SK-N-SH treated with all-trans-retinoic acid at 6 μM for 48 hours (cell line): Measurements from ENCODE around the gene PCDH9.

Experiments used
- ATAC-seq: fragments of 200-7000 bp; cut with Tn5 transposase; 3 replicates; pipeline ENCODE4 v1.9.1; 2020; ENCODE audit warnings: mild to moderate bottlenecking, moderate library complexity
- ARNTL ChIP-seq: fragments of 450-650 bp; formaldehyde crosslinking; IDR thresholded peaks from 2 replicates; pipeline ENCODE4 v1.5.0; 2020; ENCODE audit warnings: low read depth, mild to moderate bottlenecking, moderate library complexity, borderline replicate concordance
- BACH2 ChIP-seq: fragments of 250-450 bp; sonication (Bioruptor Pico); IDR thresholded peaks from 2 replicates; pipeline ENCODE4 v1.9.0; 2021; ENCODE audit warnings: mild to moderate bottlenecking, borderline replicate concordance
- CREB5 ChIP-seq: fragments of 250-450 bp; sonication (Bioruptor Pico); IDR thresholded peaks from 2 replicates; pipeline ENCODE4 v1.5.1; 2020; ENCODE audit warnings: low read depth, mild to moderate bottlenecking, moderate library complexity
- CSDC2 ChIP-seq: fragments of 250-450 bp; sonication (Bioruptor Pico); IDR thresholded peaks from 2 replicates; pipeline ENCODE4 v1.5.0; 2020; ENCODE audit warnings: mild to moderate bottlenecking, moderate library complexity
- CSRNP3 ChIP-seq: fragments of 250-450 bp; sonication (Bioruptor Pico); IDR thresholded peaks from 2 replicates; pipeline ENCODE4 v1.5.1; 2021; ENCODE audit warnings: mild to moderate bottlenecking, moderate library complexity
- ESRRG ChIP-seq: fragments of 250-450 bp; sonication (Bioruptor Pico); IDR thresholded peaks from 2 replicates; pipeline ENCODE4 v1.6.1; 2021; ENCODE audit warnings: mild to moderate bottlenecking
- GLIS3 ChIP-seq: fragments of 250-450 bp; sonication (Bioruptor Pico); IDR thresholded peaks from 2 replicates; pipeline ENCODE4 v1.5.0; 2020; ENCODE audit warnings: mild to moderate bottlenecking, moderate library complexity
- ISL1 ChIP-seq: fragments of 250-450 bp; sonication (Bioruptor Pico); IDR thresholded peaks from 2 replicates; pipeline ENCODE4 v2.1.2; 2022; ENCODE audit warnings: mild to moderate bottlenecking, moderate library complexity
- OSR1 ChIP-seq: fragments of 250-450 bp; sonication (Bioruptor Pico); IDR thresholded peaks from 2 replicates; pipeline ENCODE4 v1.8.0; 2022; ENCODE audit warnings: moderate library complexity, mild to moderate bottlenecking, inconsistent platforms
- PATZ1 ChIP-seq: fragments of 250-450 bp; sonication (Bioruptor Pico); IDR thresholded peaks from 2 replicates; pipeline ENCODE4 v1.8.0; 2020; ENCODE audit warnings: mild to moderate bottlenecking, moderate library complexity, borderline replicate concordance
- POU6F1 ChIP-seq: fragments of 250-450 bp; sonication (Bioruptor Pico); IDR thresholded peaks from 2 replicates; pipeline ENCODE4 v1.8.0; 2021; ENCODE audit warnings: low read depth, mild to moderate bottlenecking, moderate library complexity, borderline replicate concordance
- RARB ChIP-seq: fragments of 250-450 bp; sonication (Bioruptor Pico); IDR thresholded peaks from 2 replicates; pipeline ENCODE4 v1.8.0; 2021; ENCODE audit warnings: mild to moderate bottlenecking, moderate library complexity
- SNAI2 ChIP-seq: fragments of 250-450 bp; sonication (Bioruptor Pico); IDR thresholded peaks from 2 replicates; pipeline ENCODE4 v1.5.0; 2020; ENCODE audit warnings: mild to moderate bottlenecking, moderate library complexity
- TCF4 ChIP-seq: fragments of 250-450 bp; sonication (Bioruptor Pico); IDR thresholded peaks from 2 replicates; pipeline ENCODE4 v1.8.0; 2021; ENCODE audit warnings: mild to moderate bottlenecking, moderate library complexity, borderline replicate concordance
- TOX ChIP-seq: fragments of 250-450 bp; sonication (Bioruptor Pico); IDR thresholded peaks from 2 replicates; pipeline ENCODE4 v1.8.0; 2021; ENCODE audit warnings: mild to moderate bottlenecking, moderate library complexity, borderline replicate concordance
- TSHZ2 ChIP-seq: fragments of 250-450 bp; sonication (Bioruptor Pico); IDR thresholded peaks from 2 replicates; pipeline ENCODE4 v1.5.0; 2020; ENCODE audit warnings: mild to moderate bottlenecking, moderate library complexity
- ZC3H10 ChIP-seq: fragments of 250-450 bp; sonication (Bioruptor Pico); IDR thresholded peaks from 2 replicates; pipeline ENCODE4 v1.5.1; 2021; ENCODE audit warnings: mild to moderate bottlenecking, moderate library complexity
- ZFP3 ChIP-seq: fragments of 250-450 bp; sonication (Bioruptor Pico); IDR thresholded peaks from 2 replicates; pipeline ENCODE4 v1.5.0; 2020; ENCODE audit warnings: mild to moderate bottlenecking, moderate library complexity
- ZFP30 ChIP-seq: fragments of 450-650 bp; formaldehyde crosslinking; IDR thresholded peaks from 2 replicates; pipeline ENCODE4 v1.5.0; 2022; ENCODE audit warnings: mild to moderate bottlenecking, moderate library complexity
- ZNF565 ChIP-seq: fragments of 450-650 bp; formaldehyde crosslinking; conservative IDR thresholded peaks from 2 replicates; pipeline ENCODE4 v1.5.0; 2020; ENCODE audit warnings: low read depth, mild to moderate bottlenecking, moderate library complexity
- ZNF70 ChIP-seq: fragments of 450-650 bp; formaldehyde crosslinking; IDR thresholded peaks from 2 replicates; pipeline ENCODE4 v1.5.0; 2020; ENCODE audit warnings: mild to moderate bottlenecking, moderate library complexity
- ZNF8 ChIP-seq: fragments of 450-650 bp; formaldehyde crosslinking; IDR thresholded peaks from 2 replicates; pipeline ENCODE4 v1.5.0; 2020; ENCODE audit warnings: mild to moderate bottlenecking, moderate library complexity

PCDH9 gene

GRCh38 chr13:66992183-66992582, 238.0 kb downstream of the PCDH9 start:
- no peak for ATAC-seq

GRCh38 chr13:66984241-66984640, 245.9 kb downstream of the PCDH9 start:
- no peak for ATAC-seq
- TF ChIP-seq ZNF70 (no peak), TOX (CRISPR knock-in tag) (no peak), ZFP30 (CRISPR knock-in tag) (no peak), ZNF8 (CRISPR knock-in tag) (no peak), ESRRG (CRISPR knock-in tag) (no peak), OSR1 (CRISPR knock-in tag) (no peak), CSDC2 (CRISPR knock-in tag) (no peak), ZFP3 (no peak), POU6F1 (CRISPR knock-in tag) (no peak), BACH2 (no peak), TCF4 (no peak)

More at GRCh38 chr13:66992183-66992582, 238.0 kb downstream of the PCDH9 start:
- TF ChIP-seq CSRNP3 (CRISPR knock-in tag) (no peak), CREB5 (CRISPR knock-in tag) (no peak), OSR1 (CRISPR knock-in tag) (no peak), TSHZ2 (CRISPR knock-in tag) (no peak), SNAI2 (no peak), ISL1 (no peak), CSDC2 (CRISPR knock-in tag) (no peak), TCF4 (no peak), GLIS3 (CRISPR knock-in tag) (no peak), ZNF565 (CRISPR knock-in tag) (no peak), ZNF8 (CRISPR knock-in tag) (no peak), ZFP30 (CRISPR knock-in tag) (no peak), TOX (CRISPR knock-in tag) (no peak), RARB (CRISPR knock-in tag) (no peak), ESRRG (CRISPR knock-in tag) (no peak), BACH2 (no peak), ZC3H10 (CRISPR knock-in tag) (no peak), ARNTL (no peak), POU6F1 (CRISPR knock-in tag) (no peak), PATZ1 (CRISPR knock-in tag) (no peak)
- TF ChIP-seq, all 23 proteins: peak for 0
